CD14-positive monocyte (primary cell): ENCODE measurements around the gene CHAD. TPM values are rescaled to one million over a fixed set of nuclear protein-coding genes. Genes with fewer than 3 reads are reported as not detected.
"Not testable (repeated sequence)": the region's sequence is repeated elsewhere in the genome, so short reads cannot be mapped to it uniquely, and the experiment has no call there.

Source experiments
- DNase-seq, 3 donors: peaks; one replicate each; pipeline ENCODE4 v3.0.0-alpha.2; 2011 to 2022
- H2AFZ ChIP-seq: 2 replicates; pipeline ENCODE4 v1.6.0; 2012; ENCODE audit warnings: mild to moderate bottlenecking, low read depth, low read length, inconsistent platforms; ENCODE audit not compliant: insufficient read depth, poor library complexity, severe bottlenecking
- H3K27ac ChIP-seq, 2 donors: 1 replicate in 1 of 2; 2 replicates in 1 of 2; pipeline ENCODE4 v1.5.1; 2012 to 2013; ENCODE audit warnings: low read length in 2 of 2, control low read depth in 1 of 2, inconsistent platforms in 1 of 2, low read depth in 1 of 2, mild to moderate bottlenecking in 1 of 2
- H3K27me3 ChIP-seq, 2 donors: one replicate each; pipeline versions ENCODE4 v1.6.0 to v1.6.1; 2011 to 2013; ENCODE audit warnings: low read length in 2 of 2; ENCODE audit not compliant: control insufficient read depth in 2 of 2, insufficient read depth in 2 of 2
- H3K36me3 ChIP-seq, 2 donors: replicated peaks in 1 of 2; 1 replicate in 1 of 2; 2 replicates in 1 of 2; pipeline versions ENCODE4 v1.5.1 to v1.6.1; 2012 to 2013; ENCODE audit warnings: low read length in 2 of 2, control low read depth in 1 of 2, inconsistent platforms in 1 of 2, mild to moderate bottlenecking in 1 of 2; ENCODE audit not compliant: insufficient read depth in 2 of 2, control insufficient read depth in 1 of 2
- H3K4me1 ChIP-seq, 2 donors: 1 replicate in 1 of 2; 2 replicates in 1 of 2; pipeline versions ENCODE4 v1.5.1 to v1.6.1; 2012 to 2013; ENCODE audit warnings: low read length in 2 of 2, control low read depth in 1 of 2, inconsistent platforms in 1 of 2, mild to moderate bottlenecking in 1 of 2, moderate library complexity in 1 of 2; ENCODE audit not compliant: insufficient read depth in 2 of 2, control insufficient read depth in 1 of 2
- H3K4me2 ChIP-seq: replicated peaks from 2 replicates; pipeline ENCODE3; 2012; ENCODE audit warnings: low read length, moderate library complexity, mild to moderate bottlenecking; ENCODE audit not compliant: poor library complexity, severe bottlenecking; ENCODE audit errors: extremely low read depth
- H3K4me3 ChIP-seq, 3 experiments: fragments of 200-600 bp in 1 of 3; sonication (generic) in 1 of 3; replicated peaks in 1 of 3; 1 replicate in 2 of 3; 2 replicates in 1 of 3; pipeline ENCODE4 v1.5.1; 2011 to 2013; ENCODE audit warnings: low read length in 3 of 3, mild to moderate bottlenecking in 3 of 3, control low read depth in 2 of 3, low read depth in 2 of 3, inconsistent platforms in 1 of 3, moderate library complexity in 1 of 3
- H3K79me2 ChIP-seq: 2 replicates; pipeline ENCODE4 v1.6.0; 2012; ENCODE audit warnings: mild to moderate bottlenecking, control low read depth, inconsistent platforms, low read length, moderate library complexity; ENCODE audit not compliant: insufficient read depth
- H3K9ac ChIP-seq: 2 replicates; pipeline ENCODE4 v1.6.0; 2017; ENCODE audit warnings: low read length, mild to moderate bottlenecking; ENCODE audit not compliant: insufficient read depth, poor library complexity, severe bottlenecking
- H3K9me3 ChIP-seq, 2 donors: replicated peaks in 1 of 2; 1 replicate in 1 of 2; 2 replicates in 1 of 2; pipeline versions ENCODE4 v1.5.1 to v1.6.1; 2012 to 2013; ENCODE audit warnings: low read length in 2 of 2, control low read depth in 1 of 2; ENCODE audit not compliant: control insufficient read depth in 1 of 2, insufficient read depth in 1 of 2
- H4K20me1 ChIP-seq: 2 replicates; pipeline ENCODE4 v1.6.0; 2012; ENCODE audit warnings: mild to moderate bottlenecking, low read length, control low read depth, moderate library complexity; ENCODE audit not compliant: insufficient read depth
- H3K27ac Mint-ChIP-seq, 7 donors: one replicate each; pipeline ENCODE4 v1.8.0; 2020; ENCODE audit warnings: mild to moderate bottlenecking in 7 of 7, mixed read lengths in 7 of 7, moderate library complexity in 6 of 7, inconsistent platforms in 2 of 7
- H3K27me3 Mint-ChIP-seq, 3 donors: one replicate each; pipeline ENCODE4 v1.8.0; 2021 to 2022; ENCODE audit warnings: low read depth in 3 of 3, mild to moderate bottlenecking in 3 of 3, mixed read lengths in 3 of 3, moderate library complexity in 3 of 3, inconsistent platforms in 1 of 3
- H3K36me3 Mint-ChIP-seq, 2 donors: one replicate each; pipeline ENCODE4 v1.8.0; 2020; ENCODE audit warnings: mixed read lengths in 2 of 2, inconsistent platforms in 1 of 2, mild to moderate bottlenecking in 1 of 2
- H3K4me1 Mint-ChIP-seq: one replicate; pipeline ENCODE4 v1.8.0; 2020; ENCODE audit warnings: mild to moderate bottlenecking, mixed read lengths
- H3K4me3 Mint-ChIP-seq, 2 donors: one replicate each; pipeline ENCODE4 v1.8.0; 2020; ENCODE audit warnings: mild to moderate bottlenecking in 2 of 2, mixed read lengths in 2 of 2, moderate library complexity in 1 of 2
- H3K9me3 Mint-ChIP-seq, 7 donors: one replicate each; pipeline ENCODE4 v1.8.0; 2020 to 2022; ENCODE audit warnings: mixed read lengths in 7 of 7, mild to moderate bottlenecking in 6 of 7, moderate library complexity in 6 of 7, inconsistent platforms in 2 of 7
- WGBS: methylation state at CpG from one replicate; pipeline ENCODE4 v1.1.5; 2013; ENCODE audit warnings: missing lambda C conversion rate; ENCODE audit not compliant: insufficient coverage; 5-methylcytosine and 5-hydroxymethylcytosine counted together
- intact Hi-C, 2 donors: fragments of 100-400 bp; cut with micrococcal nuclease; formaldehyde crosslinking; loops; one replicate each; pipeline versions ENCODE4 v1.15.0 to v1.15.1; 2023
- polyA plus RNA-seq, 3 donors: library from polyadenylated mRNA; depleted of rRNA in 1 of 3; unstranded in 2 of 3; stranded (reverse) in 1 of 3; fragments of 300-500 nt in 2 of 3; fragments of >200 nt in 1 of 3; fragmentation: Illumina TruSeq in 2 of 3; gene quantifications; 1 replicate in 2 of 3; 2 replicates in 1 of 3; pipeline ENCODE4 v1.2.3, GENCODE V29; 2012 to 2021
- TF ChIP-seq, protein P1 (sequence below): fragments of 200-600 bp; IDR thresholded peaks from one replicate; pipeline ENCODE4 v1.8.0; 2022; ENCODE audit warnings: antibody characterized with exemption, mild to moderate bottlenecking

The CHAD gene
- polyA plus RNA-seq, 3 donors: not detected

DNA sequence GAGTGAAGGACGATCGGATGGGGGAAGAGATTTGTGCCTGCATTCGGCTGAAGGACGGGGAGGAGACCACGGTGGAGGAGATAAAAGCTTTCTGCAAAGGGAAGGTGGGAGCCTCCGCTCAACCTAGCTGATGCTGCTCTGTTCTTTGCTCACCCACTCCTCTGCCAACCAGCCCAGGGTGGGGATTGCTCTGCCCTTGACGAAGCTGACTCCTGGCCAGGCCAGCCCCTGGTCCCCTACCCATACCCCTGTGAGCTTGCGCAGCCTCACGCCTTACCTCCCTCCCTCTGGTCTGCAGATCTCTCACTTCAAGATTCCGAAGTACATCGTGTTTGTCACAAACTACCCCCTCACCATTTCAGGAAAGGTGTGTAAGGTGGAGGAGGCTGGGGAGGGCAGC lies 5.2 kb upstream of the CHAD start:
- Histone ChIP-seq H3K27ac (no peak overlapping the region), H3K4me3 (no peak overlapping the region), H3K27me3 (peaks cover 5 to 28% of the 10 kb centered on the region in 2 donors), H4K20me1 (no peaks in the 10 kb centered on the region), H3K9me3 (no peaks in the 10 kb centered on the region), H3K79me2 (no peaks in the 10 kb centered on the region), H3K9ac (no peak overlapping the region), H2AFZ (no peak overlapping the region), H3K4me1 (peaks cover 10 to 16% of the 10 kb centered on the region in 2 donors), H3K4me2 (no peak overlapping the region), H3K36me3 (no peaks in the 10 kb centered on the region)
- Mint-ChIP-seq H3K36me3 (peaks cover 3 to 15% of the 10 kb centered on the region in 2 donors), H3K4me1 (peaks cover 6% of the 10 kb centered on the region), H3K4me3 (no peak overlapping the region), H3K27ac (no peak overlapping the region), H3K9me3 (peaks cover 0 to 4% (median 0%) of the 10 kb centered on the region in 7 donors), H3K27me3 (peaks cover 21 to 45% (median 40%) of the 10 kb centered on the region in 3 donors)
- TF ChIP-seq, protein P1, sequence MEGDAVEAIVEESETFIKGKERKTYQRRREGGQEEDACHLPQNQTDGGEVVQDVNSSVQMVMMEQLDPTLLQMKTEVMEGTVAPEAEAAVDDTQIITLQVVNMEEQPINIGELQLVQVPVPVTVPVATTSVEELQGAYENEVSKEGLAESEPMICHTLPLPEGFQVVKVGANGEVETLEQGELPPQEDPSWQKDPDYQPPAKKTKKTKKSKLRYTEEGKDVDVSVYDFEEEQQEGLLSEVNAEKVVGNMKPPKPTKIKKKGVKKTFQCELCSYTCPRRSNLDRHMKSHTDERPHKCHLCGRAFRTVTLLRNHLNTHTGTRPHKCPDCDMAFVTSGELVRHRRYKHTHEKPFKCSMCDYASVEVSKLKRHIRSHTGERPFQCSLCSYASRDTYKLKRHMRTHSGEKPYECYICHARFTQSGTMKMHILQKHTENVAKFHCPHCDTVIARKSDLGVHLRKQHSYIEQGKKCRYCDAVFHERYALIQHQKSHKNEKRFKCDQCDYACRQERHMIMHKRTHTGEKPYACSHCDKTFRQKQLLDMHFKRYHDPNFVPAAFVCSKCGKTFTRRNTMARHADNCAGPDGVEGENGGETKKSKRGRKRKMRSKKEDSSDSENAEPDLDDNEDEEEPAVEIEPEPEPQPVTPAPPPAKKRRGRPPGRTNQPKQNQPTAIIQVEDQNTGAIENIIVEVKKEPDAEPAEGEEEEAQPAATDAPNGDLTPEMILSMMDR: no peak
- intact Hi-C loops: no loop called here
- DNase-seq: peak in 1 of 3 donors; percentile 1
- 94% methylated on average over 8 of the region's 11 CpGs for WGBS

DNA sequence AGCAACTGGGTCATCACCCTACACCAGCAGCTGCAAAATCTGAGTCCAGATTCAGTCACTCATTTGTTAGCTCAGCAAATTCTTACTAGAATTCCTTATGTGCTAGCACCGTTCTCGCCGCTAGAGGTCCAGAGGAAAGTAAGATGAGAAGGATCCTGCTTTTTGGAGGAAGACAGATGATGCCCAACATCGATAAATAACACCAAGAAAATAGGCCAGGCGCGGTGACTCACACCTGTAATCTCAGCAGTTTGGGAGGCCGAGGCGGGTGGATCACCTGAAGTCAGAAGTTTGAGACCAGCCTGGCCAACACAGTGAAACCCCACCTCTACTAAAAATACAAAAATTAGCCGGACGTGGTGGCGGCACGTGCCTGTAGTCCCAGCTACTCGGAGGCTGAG lies 4.1 kb upstream of the CHAD start:
- H3K9ac ChIP-seq, H3K27ac Mint-ChIP-seq, H3K9me3 ChIP-seq, H3K36me3 ChIP-seq, H3K4me1 ChIP-seq, H3K4me3 ChIP-seq, H3K4me3 Mint-ChIP-seq, H3K4me2 ChIP-seq, intact Hi-C loops, H3K27ac ChIP-seq, H3K9me3 Mint-ChIP-seq, H2AFZ ChIP-seq, H4K20me1 ChIP-seq, H3K4me1 Mint-ChIP-seq, H3K79me2 ChIP-seq, DNase-seq: not testable (repeated sequence)
- Mint-ChIP-seq H3K27me3 (peaks cover 31 to 54% (median 49%) of the 10 kb centered on the region in 3 donors), H3K36me3 (peaks cover 3 to 15% of the 10 kb centered on the region in 2 donors)
- WGBS: 92% methylated on average over 10 of the region's 13 CpGs
- peaks cover 12 to 39% of the 10 kb centered on the region in 2 donors for H3K27me3 ChIP-seq
